DMS 273 (cell line): ENCODE results near the gene IGHMBP2.
"Not testable (repeated sequence)": the region's sequence is repeated elsewhere in the genome, so short reads cannot be mapped to it uniquely, and the experiment has no call there.

Experiments
- DNase-seq: peaks from one replicate; lab custom pipeline; 2025; ENCODE audit not compliant: unreplicated experiment; lab: John Stamatoyannopoulos, UW

The IGHMBP2 gene

DNA sequence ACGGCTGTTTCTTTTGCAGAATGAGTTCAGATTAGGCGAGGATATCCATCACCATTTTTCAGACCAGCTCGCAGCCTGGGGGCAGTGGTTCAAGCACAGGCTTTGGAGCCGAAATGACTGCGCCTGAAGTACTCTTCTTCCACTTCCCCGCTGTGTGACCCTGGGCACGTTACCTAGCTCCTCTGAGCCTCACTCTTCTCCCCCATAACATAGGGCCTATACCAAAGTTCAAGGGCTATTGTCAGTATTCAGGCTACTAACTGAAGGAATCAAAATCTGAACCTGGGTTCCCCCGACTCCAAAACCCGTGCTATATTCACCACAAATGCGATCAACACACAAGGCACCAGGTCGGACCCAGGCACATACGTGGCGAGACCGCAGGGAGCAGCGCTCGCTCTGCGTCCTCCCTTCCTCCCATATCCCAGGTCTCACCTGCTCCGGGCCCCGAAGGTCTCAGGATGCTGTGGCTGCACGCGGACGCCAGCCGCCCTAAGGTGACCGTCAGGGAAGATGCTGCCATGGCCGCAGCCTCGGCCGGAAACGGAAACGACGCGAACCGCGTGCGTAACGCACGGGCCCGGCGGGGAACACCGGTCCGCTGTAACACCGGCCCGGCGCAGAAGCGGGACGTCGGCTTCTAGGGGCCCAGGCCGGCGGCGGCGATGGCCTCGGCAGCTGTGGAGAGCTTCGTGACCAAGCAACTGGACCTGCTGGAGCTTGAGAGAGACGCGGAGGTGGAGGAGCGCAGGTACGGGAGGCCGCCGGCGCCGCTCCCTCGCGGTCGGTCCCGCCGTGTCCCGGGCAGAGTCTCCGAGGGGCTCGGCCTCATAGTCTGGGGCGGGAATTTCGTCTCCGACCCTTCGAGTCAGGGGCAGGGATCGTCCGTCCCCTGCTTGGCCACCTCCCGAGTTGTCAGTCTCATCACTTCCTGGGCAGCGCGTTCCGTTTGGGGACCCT is at the start of gene IGHMBP2, which contains the start of gene MRPL21:
Gene IGHMBP2, plus strand, starts transcription at position 604 of the 960 bp plus-strand sequence. Its CDS starts 62 bp downstream, at position 666.
Gene MRPL21, minus strand, starts transcription at position 545 of the 960 bp plus-strand sequence. Its CDS starts 22 bp downstream, at position 523.
- peak; percentile 90 for DNase-seq

DNA sequence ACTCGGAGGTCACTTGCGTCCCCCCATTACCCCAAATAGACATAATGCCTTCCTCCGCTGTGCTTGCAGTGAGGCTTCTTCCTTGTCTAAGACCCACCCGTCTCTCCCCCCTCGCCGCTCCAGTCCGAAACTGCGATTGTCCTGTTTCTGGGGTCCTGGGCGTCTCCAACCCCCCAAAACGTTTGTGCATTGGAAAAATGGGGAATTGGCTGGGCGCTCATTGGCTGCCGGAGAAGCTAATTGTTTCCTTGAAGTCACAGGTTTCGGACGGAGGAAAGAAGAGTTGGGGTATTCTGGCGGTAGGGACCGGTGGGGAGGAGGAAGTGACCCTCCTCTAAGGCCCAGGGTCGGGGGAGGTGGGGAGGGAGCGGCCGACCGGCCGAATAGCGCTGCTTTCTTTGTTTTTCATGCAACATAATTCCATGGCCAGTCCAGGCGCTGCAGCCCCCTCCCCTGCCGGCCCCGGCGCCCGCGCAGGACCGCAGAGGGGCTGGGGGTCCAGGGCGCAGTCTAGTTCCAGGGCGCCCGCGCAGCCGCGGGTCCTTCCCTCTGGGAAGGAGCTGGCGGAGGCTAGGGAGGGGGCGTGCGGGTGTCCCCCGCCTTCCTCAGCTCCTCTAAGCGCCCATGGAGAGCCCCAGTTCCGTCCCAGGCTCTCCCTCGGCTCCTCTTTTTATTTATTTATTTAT is 49.3 kb upstream of the IGHMBP2 start:
- DNase-seq = no peak

DNA sequence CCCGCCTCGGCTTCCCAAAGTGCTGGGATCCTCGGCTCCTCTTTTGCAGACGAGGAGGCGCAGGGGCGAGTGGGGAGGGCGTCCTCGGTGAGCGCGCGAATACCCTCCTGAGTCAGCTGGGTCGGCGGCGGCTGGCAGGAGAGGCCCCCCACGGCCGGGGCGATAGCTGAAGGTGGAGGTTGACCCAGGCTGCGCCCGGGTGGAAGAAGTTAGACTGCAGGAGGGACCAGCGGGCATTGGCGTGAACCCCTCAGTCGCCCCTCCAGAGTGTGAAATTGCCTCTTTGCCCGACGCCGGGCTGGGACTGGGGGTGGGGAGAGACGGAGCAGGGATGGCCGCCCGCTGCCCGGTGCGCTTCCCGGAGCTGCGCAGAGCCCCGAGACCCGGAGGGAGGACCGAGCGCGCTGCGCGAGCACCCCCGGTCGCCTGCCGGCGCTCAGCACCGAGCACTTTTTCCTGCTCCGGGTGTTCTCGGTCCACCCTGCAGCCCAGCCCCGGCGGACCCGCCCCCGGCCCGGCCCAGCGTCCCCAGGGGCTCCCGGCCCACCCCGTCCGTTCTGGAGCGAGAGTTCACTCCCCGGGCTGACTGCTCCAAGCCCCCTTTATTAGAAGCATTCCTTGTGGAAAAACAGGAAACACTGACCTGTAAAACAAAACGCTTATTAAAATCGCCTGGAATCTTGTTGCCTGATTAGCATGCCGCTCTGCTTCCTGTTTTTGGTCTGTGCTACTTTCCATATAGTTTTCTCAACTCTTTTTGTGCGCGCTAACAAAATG is 48.3 kb upstream of the IGHMBP2 start:
- DNase-seq = peak; percentile 69

DNA sequence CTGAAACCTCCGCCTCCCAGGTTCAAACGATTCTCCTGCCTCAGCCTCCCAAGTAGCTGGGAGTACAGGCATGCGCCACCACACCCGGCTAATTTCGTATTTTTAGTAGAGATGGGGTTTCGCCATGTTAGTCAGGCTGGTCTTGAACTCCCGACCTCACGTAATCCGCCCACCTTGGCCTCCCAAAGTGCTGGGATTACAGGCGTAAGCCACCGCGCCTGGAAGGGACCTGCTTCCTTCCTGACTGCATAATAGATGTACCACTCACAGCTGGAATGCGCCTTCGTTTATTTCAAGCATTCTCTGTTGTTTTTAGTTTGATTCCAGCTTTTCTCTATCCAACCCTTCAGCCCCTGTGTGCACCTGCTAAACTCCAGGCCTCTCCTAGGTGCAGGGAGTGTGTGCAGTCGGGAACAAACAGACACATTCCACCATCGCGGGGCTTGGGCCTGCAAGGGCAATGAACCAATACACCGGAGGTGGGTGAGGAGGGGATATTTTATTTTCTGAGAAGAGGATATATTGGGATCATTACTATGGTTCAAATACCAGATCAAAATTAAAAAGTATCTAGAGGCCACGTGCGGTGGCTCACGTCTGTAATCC is 47.2 kb upstream of the IGHMBP2 start:
- DNase-seq = not testable (repeated sequence)

DNA sequence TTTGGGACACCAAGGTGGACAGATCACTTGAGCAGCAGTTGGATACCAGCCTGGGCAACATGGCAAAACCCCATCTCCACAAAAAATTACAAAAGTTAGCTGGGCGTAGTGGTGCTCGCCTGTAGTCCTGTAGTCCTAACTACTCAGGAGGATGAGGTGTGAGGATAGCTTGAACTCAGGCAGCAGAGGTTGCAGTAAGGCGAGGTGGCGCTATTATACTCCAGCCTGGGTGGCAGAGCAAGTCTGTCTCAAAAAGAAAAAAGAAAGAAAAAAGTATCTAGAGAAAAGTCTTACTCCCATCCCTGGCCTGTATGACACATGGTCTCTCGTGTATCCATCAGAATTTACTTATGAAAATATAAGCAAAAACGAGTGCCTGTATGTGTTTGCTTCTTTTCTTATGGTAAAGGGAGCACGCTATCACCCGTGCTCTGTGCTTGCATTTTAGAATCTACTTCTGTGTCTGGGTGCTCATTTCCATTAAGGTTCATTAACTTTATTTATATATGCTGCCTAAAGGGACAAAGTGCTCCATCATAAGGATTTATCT is 46.6 kb upstream of the IGHMBP2 start:
- DNase-seq = no peak

DNA sequence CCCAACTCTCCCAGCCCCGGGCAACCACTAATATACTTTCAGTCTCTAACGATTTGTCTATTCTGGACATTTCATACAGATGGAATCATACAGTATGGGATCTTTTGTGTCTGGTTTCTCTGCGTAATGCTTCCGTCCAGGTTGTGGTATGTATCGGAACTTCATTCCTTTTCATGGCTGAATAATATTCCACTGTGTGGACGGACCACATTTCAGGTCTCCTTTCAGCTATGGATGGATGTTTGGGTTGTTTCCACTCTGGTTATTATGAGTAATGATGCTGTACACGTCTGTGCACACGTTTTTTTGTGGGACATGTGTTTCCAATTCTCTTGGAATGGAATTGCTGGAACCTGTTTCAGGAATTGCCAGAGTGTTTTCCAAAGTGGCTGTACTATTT is 44.6 kb upstream of the IGHMBP2 start:
- no peak for DNase-seq

DNA sequence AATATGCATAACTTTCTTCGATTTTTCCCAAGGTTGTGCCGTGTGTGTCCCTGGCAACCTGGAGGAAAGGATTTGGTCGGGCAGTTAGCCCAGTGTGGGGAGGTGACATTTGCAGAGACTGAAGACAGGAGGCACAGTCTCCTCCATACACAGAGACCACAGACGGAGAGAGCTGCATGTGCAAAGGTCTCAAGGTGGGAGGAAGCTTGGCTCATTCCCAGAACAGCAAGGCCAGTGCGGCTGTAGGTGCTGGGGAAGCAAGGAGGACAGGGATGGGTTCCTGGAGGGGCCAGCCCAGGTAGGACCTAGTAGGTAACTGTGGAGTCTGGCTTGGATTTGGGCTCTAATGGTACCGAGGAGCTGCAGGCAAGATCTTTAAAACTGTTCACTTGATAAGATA is 41.3 kb upstream of the IGHMBP2 start:
- no peak for DNase-seq

DNA sequence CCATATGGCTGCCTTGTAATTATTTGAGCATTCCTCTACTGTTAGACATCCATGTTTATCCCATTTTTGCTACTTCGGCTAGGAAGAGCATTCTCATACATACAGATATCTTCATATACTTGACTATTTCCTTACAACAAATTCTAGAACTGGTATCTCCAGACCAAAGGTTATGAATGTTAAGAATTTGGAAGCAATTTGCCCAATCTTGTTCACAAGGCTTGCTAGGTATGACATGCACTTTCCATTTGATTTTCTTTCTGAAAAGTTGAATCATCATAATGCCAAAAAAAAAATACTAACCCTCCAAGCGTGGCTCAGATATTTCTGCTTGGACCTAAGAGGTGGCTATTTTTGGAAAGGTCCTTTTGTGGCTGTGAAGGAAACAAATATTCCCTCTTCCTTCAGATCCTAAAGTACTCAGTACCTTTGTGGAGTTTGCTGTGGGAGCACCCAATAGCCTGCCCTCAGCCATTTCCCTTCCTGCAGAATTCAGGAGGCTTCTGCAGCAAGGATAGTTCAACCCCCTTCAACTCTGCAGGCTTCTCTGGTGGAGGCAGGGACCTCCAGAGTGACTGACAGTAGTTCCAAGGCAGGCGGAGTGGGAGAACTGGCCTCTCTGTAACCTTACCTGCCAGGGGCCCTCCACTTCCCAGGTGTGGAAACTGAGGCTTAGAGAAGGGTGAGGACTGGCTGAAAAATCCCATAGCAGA is 40.0 kb upstream of the IGHMBP2 start:
- no peak for DNase-seq

DNA sequence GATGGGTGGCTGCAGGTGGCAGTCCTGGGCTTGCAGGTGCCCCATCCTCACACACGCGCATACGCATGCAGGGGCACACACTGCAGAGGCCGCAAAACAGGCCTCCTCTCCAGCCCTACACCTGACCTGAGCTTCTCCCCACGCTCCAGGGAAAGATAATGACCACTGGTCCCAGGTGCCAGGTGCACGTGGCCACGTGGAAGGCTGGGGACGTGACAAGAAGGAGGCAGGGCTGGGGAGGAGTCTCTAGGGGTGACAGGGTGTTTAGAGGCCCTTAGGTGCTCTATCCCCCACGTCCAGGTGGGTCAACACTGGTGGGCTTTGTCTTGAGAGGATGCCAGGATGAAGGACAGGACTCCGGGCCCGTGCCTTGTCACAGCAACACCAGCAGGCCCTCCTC is 38.5 kb upstream of the IGHMBP2 start:
- no peak for DNase-seq

DNA sequence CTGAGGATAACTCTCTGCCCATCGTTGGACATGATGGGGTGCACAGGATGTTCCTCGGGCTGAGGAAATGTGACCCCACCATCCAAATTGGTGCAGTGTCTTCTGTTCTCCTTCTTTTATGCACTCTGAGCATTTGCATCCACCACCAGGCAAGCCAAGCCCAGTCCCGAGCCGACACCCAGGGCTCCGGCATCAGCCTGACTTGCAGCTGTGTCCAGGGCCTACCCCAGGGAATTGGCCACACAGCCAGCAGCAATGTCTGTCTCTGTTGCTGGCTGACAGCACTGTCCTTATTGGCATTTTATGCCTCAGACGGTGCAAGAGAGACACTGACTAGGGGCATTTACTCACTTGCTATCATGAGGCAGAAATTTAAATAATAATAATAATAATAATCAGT is 36.6 kb upstream of the IGHMBP2 start:
- DNase-seq = no peak

DNA sequence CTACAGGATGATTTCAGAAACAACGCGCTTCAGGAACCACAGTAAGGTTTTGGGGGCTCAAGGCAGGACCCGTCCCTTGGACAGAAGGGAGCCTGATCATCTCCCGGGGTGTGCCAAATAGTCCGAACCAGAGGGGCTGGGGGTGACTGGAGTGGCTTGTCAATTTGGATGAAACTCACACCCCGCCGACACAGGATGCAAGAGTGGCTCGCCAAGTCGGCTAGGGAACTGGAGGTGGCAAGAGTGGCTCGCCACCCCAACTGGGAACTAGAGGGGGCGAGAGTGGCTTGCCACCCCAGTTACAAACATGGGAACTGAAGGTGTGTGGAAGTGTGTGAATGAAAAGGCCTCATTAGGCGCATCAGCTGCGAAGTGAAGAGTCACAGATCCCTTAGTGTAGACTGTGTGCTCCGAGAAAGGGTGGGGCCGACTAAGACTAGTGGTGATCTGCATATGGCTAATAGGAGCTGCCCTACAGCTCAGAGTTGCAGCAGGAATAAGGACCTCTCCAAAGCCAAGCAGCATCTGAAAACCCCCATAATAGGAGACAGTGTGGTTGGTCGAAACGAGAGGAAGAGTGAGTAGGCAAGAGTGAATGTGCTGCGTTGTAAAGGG is 35.4 kb upstream of the IGHMBP2 start:
- DNase-seq = no peak

DNA sequence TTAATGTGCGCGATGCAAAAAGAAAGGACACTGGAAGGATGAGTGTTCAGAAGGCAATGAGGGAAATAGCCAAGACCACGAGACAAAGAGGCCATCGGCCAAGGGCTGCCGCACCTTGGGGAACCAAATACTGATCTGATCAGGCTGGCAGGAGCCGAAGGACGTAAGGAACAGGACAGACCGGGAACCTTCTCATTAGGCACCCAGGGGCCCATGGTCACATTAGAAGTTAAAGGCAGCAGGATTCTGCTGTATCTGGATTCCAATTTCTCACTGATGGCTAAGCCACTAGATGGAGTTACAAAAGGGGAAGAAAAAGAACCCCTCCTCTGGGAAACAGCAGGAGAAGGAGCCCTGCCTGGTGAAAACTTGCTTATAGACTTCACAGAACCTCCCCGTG is 33.2 kb upstream of the IGHMBP2 start:
- DNase-seq = peak; percentile 12

DNA sequence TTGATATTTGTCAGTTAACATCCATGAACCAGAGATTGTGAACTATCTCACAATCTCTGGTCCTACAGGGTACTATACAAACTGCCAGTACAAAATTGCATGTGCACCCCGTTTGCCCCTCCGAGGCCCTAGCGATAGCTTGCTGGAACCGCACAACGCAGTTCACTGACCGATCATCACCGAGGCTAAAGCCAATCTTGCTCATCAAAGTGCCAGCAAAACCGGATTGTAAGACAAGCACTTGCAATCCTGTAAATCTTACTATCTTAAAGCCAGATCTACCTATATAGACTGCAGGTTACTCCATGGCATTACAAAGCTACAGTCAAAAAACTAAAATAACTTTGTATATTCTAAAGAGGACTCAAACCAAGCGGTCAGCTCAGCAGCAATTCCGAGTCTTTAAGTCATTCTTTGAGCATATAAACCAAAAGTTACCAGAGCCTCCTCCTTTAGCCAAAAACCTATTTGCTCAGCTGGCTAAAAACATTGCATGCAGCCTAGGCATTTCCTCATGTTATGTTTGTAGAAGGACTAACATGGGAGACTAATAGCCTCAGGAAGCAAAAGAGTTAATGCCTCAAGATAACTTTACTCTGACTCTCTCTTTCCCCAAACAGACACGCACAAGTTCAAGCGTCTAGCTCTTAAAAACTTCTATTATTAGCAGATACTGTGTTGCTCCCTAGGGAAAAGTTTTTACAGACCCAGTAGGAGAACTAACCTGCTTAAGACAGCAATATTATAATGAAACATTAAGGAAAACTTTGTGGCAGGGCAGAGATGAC is 31.3 kb upstream of the IGHMBP2 start:
- no peak for DNase-seq

DNA sequence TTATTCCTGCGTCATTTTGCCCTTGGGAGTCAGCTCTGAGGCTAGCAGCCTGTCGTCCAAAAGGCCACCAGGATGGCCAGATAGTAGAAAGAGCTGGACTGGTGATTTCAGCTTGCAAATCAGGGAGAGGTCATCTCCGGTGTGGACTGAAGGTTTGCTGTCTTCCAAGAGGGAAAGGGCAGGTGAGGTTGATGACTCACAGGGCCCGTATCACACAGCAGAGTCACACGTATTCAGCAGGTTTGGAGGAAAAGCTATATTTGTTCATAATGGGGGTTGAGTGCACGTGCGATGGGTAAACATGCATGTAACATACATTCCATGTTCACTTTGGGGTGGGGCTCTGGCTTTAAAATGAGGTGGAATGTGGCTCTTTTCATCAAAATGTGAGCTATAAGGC is 25.7 kb upstream of the IGHMBP2 start:
- DNase-seq = no peak

DNA sequence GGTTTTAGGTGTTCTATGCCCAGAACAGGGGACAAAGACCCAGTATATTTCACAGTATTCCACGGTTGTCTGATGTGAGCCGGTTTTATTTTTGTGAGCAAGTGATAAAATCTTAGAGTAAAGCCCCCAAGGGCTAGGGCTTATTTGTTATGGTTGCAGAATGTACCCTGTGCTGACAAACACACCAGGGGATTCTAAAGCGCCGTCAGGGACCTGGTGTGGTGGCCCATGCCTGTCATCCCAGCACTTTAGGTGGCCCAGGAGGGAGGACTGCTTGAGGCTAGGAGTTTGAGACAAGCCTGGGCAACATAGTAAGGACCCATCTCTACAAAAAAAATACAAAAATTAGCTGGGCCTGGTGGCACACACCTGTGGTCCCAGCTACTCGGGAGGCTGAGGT is 22.8 kb upstream of the IGHMBP2 start:
- DNase-seq = no peak

DNA sequence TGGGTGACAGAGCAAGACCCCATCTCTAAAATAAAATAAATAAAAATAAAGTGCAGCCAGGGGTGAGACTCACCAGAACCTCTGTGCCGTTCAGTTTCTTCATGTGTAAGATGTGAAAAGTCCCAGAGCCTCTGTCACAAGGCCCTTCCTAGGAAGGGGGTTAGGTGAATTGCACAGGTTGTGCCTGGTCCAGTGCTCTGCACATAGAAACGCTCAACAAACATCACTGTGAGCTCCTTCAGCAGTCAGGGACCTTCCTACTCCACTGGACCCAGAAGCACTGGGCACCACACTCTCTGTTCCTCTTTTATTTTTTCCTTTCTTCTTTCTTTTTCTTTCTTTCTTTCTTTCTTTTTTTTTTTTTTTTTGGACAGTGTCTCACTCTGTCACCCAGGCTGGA is 22.4 kb upstream of the IGHMBP2 start:
- no peak for DNase-seq

DNA sequence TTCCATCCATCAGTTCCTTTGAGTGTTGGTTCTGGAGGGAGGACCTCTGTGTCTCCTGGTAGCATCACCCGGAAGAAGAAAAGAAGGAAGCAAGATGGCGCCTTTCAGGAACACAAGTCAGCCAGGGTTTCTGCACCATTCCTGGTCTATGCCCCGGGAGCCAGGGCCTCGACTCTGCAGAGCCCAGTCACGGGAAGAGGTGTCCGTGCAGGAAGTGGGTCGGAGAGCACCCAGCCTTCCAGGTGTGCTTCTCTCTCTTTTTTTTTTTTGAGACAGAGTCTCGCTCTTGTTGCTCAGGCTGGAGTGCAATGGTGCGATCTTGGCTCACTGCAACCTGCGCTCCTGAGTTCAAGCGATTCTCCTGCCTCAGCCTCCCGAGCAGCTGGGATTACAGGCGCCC is 21.3 kb upstream of the IGHMBP2 start:
- no peak for DNase-seq

DNA sequence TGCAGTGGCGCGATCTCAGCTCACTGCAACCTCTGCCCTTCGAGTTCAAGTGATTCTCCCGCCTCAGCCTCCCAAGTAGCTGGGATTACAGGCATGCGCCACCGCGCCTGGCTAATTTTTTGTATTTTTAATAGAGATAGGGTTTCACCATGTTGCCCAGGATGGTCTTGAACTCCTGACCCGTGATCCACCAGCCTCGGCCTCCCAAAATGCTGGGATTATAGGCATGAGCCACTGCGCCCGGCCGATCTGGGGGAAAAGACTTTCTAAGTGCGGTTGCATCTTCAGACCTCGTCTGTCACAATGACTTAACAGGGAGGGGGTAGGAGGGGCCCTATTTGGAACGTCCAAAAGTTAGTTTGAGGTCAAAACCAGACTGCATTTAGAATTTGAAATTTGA is 18.9 kb upstream of the IGHMBP2 start:
- DNase-seq = not testable (repeated sequence)

DNA sequence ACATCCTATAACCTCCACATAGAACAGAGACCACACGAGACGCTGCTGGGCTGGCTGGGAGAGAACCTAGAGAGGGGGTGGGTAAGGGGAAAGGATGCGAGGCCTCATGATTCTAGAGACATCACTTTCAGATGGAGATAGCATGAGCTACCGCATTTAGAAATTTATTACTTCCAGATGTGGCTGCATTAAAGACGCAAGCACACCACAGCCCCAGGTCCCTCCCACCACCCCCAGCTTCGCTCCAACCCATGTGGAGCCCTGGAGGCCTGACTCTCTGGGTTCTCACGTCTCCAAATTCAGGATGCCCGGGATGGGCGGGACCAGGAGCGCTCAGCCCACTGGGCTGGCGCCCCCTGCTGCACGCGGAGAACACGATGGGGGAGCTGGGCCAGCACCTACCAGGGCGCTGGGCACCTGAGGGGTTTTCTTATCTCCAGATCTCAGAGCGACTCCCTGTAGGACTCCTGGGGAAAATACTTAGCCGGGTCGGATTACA is 13.7 kb upstream of the IGHMBP2 start:
- DNase-seq = peak; percentile 22
